ENCODE results near the gene ZSWIM3. TPM values are rescaled to one million over a fixed set of nuclear protein-coding genes. Genes with fewer than 3 reads are reported as not detected.

Gene ZSWIM3
- total and polyA plus RNA-seq, 2 of the 8 experiments (the other 6 are each of a cell fraction or from before 2014, with no cell fraction given), result 5.5 to 6.9 TPM

GRCh38 chr20:45908084-45908483 is 50.7 kb downstream of the ZSWIM3 start (continued):
- TF ChIP-seq ATF2 (IDR thresholded peaks at IDR 0.05; ENCODE audit: low read length) (no peak), BACH1 (IDR thresholded peaks at IDR 0.05; ENCODE audit: low read length) (no peak), PHF8 (conservative IDR thresholded peaks at IDR 0.05; ENCODE audit: low read depth, low read length) (no peak), SP2 (IDR thresholded peaks at IDR 0.05; ENCODE audit: low read length) (no peak)
